ENCODE data around the gene NCAM2. TPM values are rescaled to one million over a fixed set of nuclear protein-coding genes. Genes with fewer than 3 reads are reported as not detected.

Gene NCAM2
- total and polyA plus RNA-seq, 2 donors (not counting 3 experiments of a cell fraction or from before 2014, with no cell fraction given) = 0.11 to 0.27 TPM

- no peaks in the 10 kb centered on the region for H3K36me3 ChIP-seq (ENCODE audit: control insufficient read depth in 2 of 2, extremely low read depth in 1 of 2, insufficient read depth in 2 of 2, low read length in 2 of 2)
- no peak overlapping the region for H3K4me2 ChIP-seq (ENCODE audit: insufficient read depth, low read length)
- H2AFZ ChIP-seq (ENCODE audit: low read depth, low read length) = no peak overlapping the region
- H3K27me3 ChIP-seq (ENCODE audit: control insufficient read depth in 2 of 2, insufficient read depth in 2 of 2, low read length in 2 of 2) = no peaks in the 10 kb centered on the region
- no peak overlapping the region for H3K27ac ChIP-seq (ENCODE audit: insufficient read depth, low read depth, low read length)
- TF ChIP-seq FOS (IDR thresholded peaks at IDR 0.05; ENCODE audit: borderline replicate concordance, insufficient read depth, low read length) = no peak
- TF ChIP-seq MAX (IDR thresholded peaks at IDR 0.05; ENCODE audit: insufficient read depth, insufficient read length) = no peak
- TF ChIP-seq POLR2A (IDR thresholded peaks at IDR 0.05; ENCODE audit: low read depth, low read length) = no peak
- ChIA-PET CTCF (no interaction called here), POLR2A (no interaction called here)
- H3K9me1 ChIP-seq (replicated peaks; ENCODE audit: control insufficient read depth, extremely low read depth, insufficient read depth, low read length) = no peaks in the 10 kb centered on the region
- peaks cover 3% of the 10 kb centered on the region for H3K4me1 ChIP-seq (ENCODE audit: control insufficient read depth, extremely low read depth, insufficient read depth, low read length)
- no peaks in the 10 kb centered on the region for H3K9me3 ChIP-seq (replicated peaks; ENCODE audit: control insufficient read depth, insufficient read depth, low read length)
- dilution Hi-C loops (cut with MboI; ENCODE audit: extremely low pct_ligation_motif_present, low sequenced_read_pairs) = no loop called here
- BruUV-seq (replicated peaks) = no TSS peak
- DNase-seq (ENCODE audit: low read depth, low spot score) (no peak), FAIRE-seq (no peak)
- H4K20me1 ChIP-seq (replicated peaks; ENCODE audit: control insufficient read depth, extremely low read depth, insufficient read depth, low read length) = no peaks in the 10 kb centered on the region
- H3K4me3 ChIP-seq (replicated peaks in 1 of 3; ENCODE audit: insufficient read depth in 1 of 3, low read depth in 1 of 3, low read length in 3 of 3) = no peak overlapping the region
- intact Hi-C loops (cut with micrococcal nuclease) = no loop called here
- no peak overlapping the region for H3K9ac ChIP-seq (replicated peaks; ENCODE audit: extremely low read depth, insufficient read depth, low read length)
- H3K79me2 ChIP-seq (ENCODE audit: control insufficient read depth, insufficient read depth, low read length) = no peaks in the 10 kb centered on the region
Observed at GRCh38 chr21:21205604-21206003, 207.4 kb downstream of the NCAM2 start.

GRCh38 chr21:21210552-21210951 is 212.3 kb downstream of the NCAM2 start:
- H3K9me3 ChIP-seq (replicated peaks; ENCODE audit: control insufficient read depth, insufficient read depth, low read length) = no peaks in the 10 kb centered on the region
- no peak overlapping the region for H3K27ac ChIP-seq (ENCODE audit: insufficient read depth, low read depth, low read length)
- no peak overlapping the region for H3K4me2 ChIP-seq (ENCODE audit: insufficient read depth, low read length)
- no peaks in the 10 kb centered on the region for H3K9me1 ChIP-seq (replicated peaks; ENCODE audit: control insufficient read depth, extremely low read depth, insufficient read depth, low read length)
- ChIA-PET CTCF (no interaction called here), POLR2A (no interaction called here)
- no peak overlapping the region for H3K4me3 ChIP-seq (replicated peaks in 1 of 3; ENCODE audit: insufficient read depth in 1 of 3, low read depth in 1 of 3, low read length in 3 of 3)
- no peak overlapping the region for H3K9ac ChIP-seq (replicated peaks; ENCODE audit: extremely low read depth, insufficient read depth, low read length)
- no TSS peak for BruUV-seq (replicated peaks)
- H3K36me3 ChIP-seq (ENCODE audit: control insufficient read depth in 2 of 2, extremely low read depth in 1 of 2, insufficient read depth in 2 of 2, low read length in 2 of 2) = no peaks in the 10 kb centered on the region
- intact Hi-C loops (cut with micrococcal nuclease) (no loop called here), dilution Hi-C loops (cut with MboI; ENCODE audit: extremely low pct_ligation_motif_present, low sequenced_read_pairs) (no loop called here)
- TF ChIP-seq GATA2 (IDR thresholded peaks at IDR 0.05; ENCODE audit: insufficient read depth, insufficient read length, low read depth, low read length) (no peak), POLR2AphosphoS5 (IDR thresholded peaks at IDR 0.05; ENCODE audit: insufficient read depth, low read depth, low read length) (no peak), EZH2 (IDR thresholded peaks at IDR 0.05; ENCODE audit: borderline replicate concordance, low read depth, low read length, severe bottlenecking) (no peak), MYC (IDR thresholded peaks at IDR 0.05; ENCODE audit: low read depth, low read length) (no peak), POLR2A (IDR thresholded peaks at IDR 0.05; ENCODE audit: low read depth, low read length) (no peak), JUN (IDR thresholded peaks at IDR 0.05; ENCODE audit: borderline replicate concordance, insufficient read depth, insufficient read length, low read depth) (no peak), MAX (IDR thresholded peaks at IDR 0.05; ENCODE audit: insufficient read depth, insufficient read length) (no peak)
- H4K20me1 ChIP-seq (replicated peaks; ENCODE audit: control insufficient read depth, extremely low read depth, insufficient read depth, low read length) = no peaks in the 10 kb centered on the region
- FAIRE-seq (no peak), DNase-seq (ENCODE audit: low read depth, low spot score) (no peak)
- no peaks in the 10 kb centered on the region for H3K79me2 ChIP-seq (ENCODE audit: control insufficient read depth, insufficient read depth, low read length)
- no peaks in the 10 kb centered on the region for H3K27me3 ChIP-seq (ENCODE audit: control insufficient read depth in 2 of 2, insufficient read depth in 2 of 2, low read length in 2 of 2)
- H2AFZ ChIP-seq (ENCODE audit: low read depth, low read length) = no peak overlapping the region
- no peaks in the 10 kb centered on the region for H3K4me1 ChIP-seq (ENCODE audit: control insufficient read depth, extremely low read depth, insufficient read depth, low read length)
